ENCODE data around the gene EIF5A. TPM values are rescaled to one million over a fixed set of nuclear protein-coding genes. Genes with fewer than 3 reads are reported as not detected.

The EIF5A gene
- polyA plus RNA-seq, 3 donors = 465 to 511 (median 485) TPM

GRCh38 chr17:7357381-7357780 lies 50.0 kb downstream of the EIF5A start:
- intact Hi-C loops (cut with micrococcal nuclease) = loop anchor here in 1 of 2 donors (10.0 kb wide), 2 partner anchors 127 to 207 kb away; partner anchors contain the start of genes POLR2A, SENP3 and SLC35G6
- H3K4me3 Mint-ChIP-seq = no peak overlapping the region
- peaks cover 3 to 12% (median 4%) of the 10 kb centered on the region in 3 donors for H3K27me3 Mint-ChIP-seq (ENCODE audit: low read depth in 3 of 3)
- no peaks in the 10 kb centered on the region for H3K9me3 ChIP-seq (replicated peaks in 1 of 2; ENCODE audit: control insufficient read depth in 1 of 2, insufficient read depth in 1 of 2, low read length in 2 of 2)
- no peaks in the 10 kb centered on the region for H3K79me2 ChIP-seq (ENCODE audit: insufficient read depth, low read length)
- peaks cover 12 to 28% of the 10 kb centered on the region in 2 donors for H3K4me1 ChIP-seq (ENCODE audit: control insufficient read depth in 1 of 2, insufficient read depth in 2 of 2, low read length in 2 of 2)
- no peaks in the 10 kb centered on the region for H3K27me3 ChIP-seq (ENCODE audit: control insufficient read depth in 2 of 2, insufficient read depth in 2 of 2, low read length in 2 of 2)
- WGBS (ENCODE audit: insufficient coverage) = 58% methylated on average over 1 of the region's 2 CpGs
- H3K9me3 Mint-ChIP-seq = peaks cover 0 to 2% (median 0%) of the 10 kb centered on the region in 7 donors
- H3K27ac Mint-ChIP-seq = no peak overlapping the region
- DNase-seq = no peak
- peaks cover 6% of the 10 kb centered on the region for H4K20me1 ChIP-seq (ENCODE audit: insufficient read depth, low read length)
- H3K36me3 ChIP-seq (replicated peaks in 1 of 2; ENCODE audit: control insufficient read depth in 1 of 2, insufficient read depth in 2 of 2, low read length in 2 of 2) = no peaks in the 10 kb centered on the region
- no peak overlapping the region for H3K27ac ChIP-seq (ENCODE audit: low read depth in 1 of 2, low read length in 2 of 2)
- no peak overlapping the region for H2AFZ ChIP-seq (ENCODE audit: insufficient read depth, low read depth, low read length, poor library complexity, severe bottlenecking)
- H3K9ac ChIP-seq (ENCODE audit: insufficient read depth, low read length, poor library complexity, severe bottlenecking) = no peak overlapping the region
- H3K4me1 Mint-ChIP-seq = peaks cover 21% of the 10 kb centered on the region
- no peaks in the 10 kb centered on the region for H3K36me3 Mint-ChIP-seq
- TF ChIP-seq CTCF (IDR thresholded peaks at IDR 0.05) = no peak
- H3K4me2 ChIP-seq (replicated peaks; ENCODE audit: extremely low read depth, low read length, poor library complexity, severe bottlenecking) = no peak overlapping the region
- no peak overlapping the region for H3K4me3 ChIP-seq (replicated peaks in 1 of 3; ENCODE audit: low read depth in 2 of 3, low read length in 3 of 3)

- H3K4me1 ChIP-seq (ENCODE audit: control insufficient read depth in 1 of 2, insufficient read depth in 2 of 2, low read length in 2 of 2) = no peaks in the 10 kb centered on the region
- no peak for DNase-seq
- Mint-ChIP-seq H3K36me3 (no peaks in the 10 kb centered on the region), H3K4me1 (no peaks in the 10 kb centered on the region), H3K27me3 (ENCODE audit: low read depth in 3 of 3) (peaks cover 0 to 8% (median 3%) of the 10 kb centered on the region in 3 donors), H3K9me3 (no peaks in the 10 kb centered on the region), H3K4me3 (no peak overlapping the region), H3K27ac (no peak overlapping the region)
- H3K4me2 ChIP-seq (replicated peaks; ENCODE audit: extremely low read depth, low read length, poor library complexity, severe bottlenecking) = no peak overlapping the region
- H3K9me3 ChIP-seq (replicated peaks in 1 of 2; ENCODE audit: control insufficient read depth in 1 of 2, insufficient read depth in 1 of 2, low read length in 2 of 2) = no peaks in the 10 kb centered on the region
- no peak overlapping the region for H3K4me3 ChIP-seq (replicated peaks in 1 of 3; ENCODE audit: low read depth in 2 of 3, low read length in 3 of 3)
- WGBS (ENCODE audit: insufficient coverage) = 60% methylated on average over 3 of the region's 3 CpGs
- no peak for TF ChIP-seq CTCF (IDR thresholded peaks at IDR 0.05)
- no peaks in the 10 kb centered on the region for H3K36me3 ChIP-seq (replicated peaks in 1 of 2; ENCODE audit: control insufficient read depth in 1 of 2, insufficient read depth in 2 of 2, low read length in 2 of 2)
- no peaks in the 10 kb centered on the region for H3K79me2 ChIP-seq (ENCODE audit: insufficient read depth, low read length)
- H3K27ac ChIP-seq (ENCODE audit: low read depth in 1 of 2, low read length in 2 of 2) = no peak overlapping the region
- H2AFZ ChIP-seq (ENCODE audit: insufficient read depth, low read depth, low read length, poor library complexity, severe bottlenecking) = no peak overlapping the region
- no peaks in the 10 kb centered on the region for H4K20me1 ChIP-seq (ENCODE audit: insufficient read depth, low read length)
- no peak overlapping the region for H3K9ac ChIP-seq (ENCODE audit: insufficient read depth, low read length, poor library complexity, severe bottlenecking)
- H3K27me3 ChIP-seq (ENCODE audit: control insufficient read depth in 2 of 2, insufficient read depth in 2 of 2, low read length in 2 of 2) = no peaks in the 10 kb centered on the region
- intact Hi-C loops (cut with micrococcal nuclease) = no loop called here
Measured at GRCh38 chr17:7361906-7362305, 54.5 kb downstream of the EIF5A start.

Small RNA genes within 50 kb of the gene (small RNA-seq; reads per million reads assigned to genes)
- gene AC026954.2 (ENCODE audit: insufficient read length, low read depth) = not detected
- gene RF00019 (ENCODE audit: insufficient read length, low read depth) = not detected

Other genes with a start within 250 kb of the EIF5A start
- 10 to 100 TPM; 22.7 to 69.4 (median 61.9) TPM for gene CLEC10A, start 227.4 kb upstream of the EIF5A start, polyA plus RNA-seq
- gene ASGR2, start 192.8 kb upstream of the EIF5A start, polyA plus RNA-seq = 100 to 1,000 TPM in 1 of 3 donors, 10 to 100 TPM in 2; 53.3 to 148 (median 78.3) TPM
- 100 to 1,000 TPM in 2 of 3 donors, 10 to 100 TPM in 1; 82.0 to 126 (median 114) TPM for gene ASGR1, start 128.3 kb upstream of the EIF5A start, polyA plus RNA-seq
- 10 to 100 TPM in 1 of 3 donors, under 1 TPM in 2; 0.37 to 42.6 (median 0.39) TPM for gene DLG4, start 87.8 kb upstream of the EIF5A start, polyA plus RNA-seq
- 1,000 to 10,000 TPM in 1 of 3 donors, 100 to 1,000 TPM in 2; 152 to 1,231 (median 154) TPM for gene ACADVL, start 87.7 kb upstream of the EIF5A start, polyA plus RNA-seq
- 1 to 10 TPM; 6.7 to 7.8 (median 7.0) TPM for gene DVL2, start 73.1 kb upstream of the EIF5A start, polyA plus RNA-seq
- gene PHF23, start 68.2 kb upstream of the EIF5A start, polyA plus RNA-seq = 10 to 100 TPM; 12.0 to 18.0 (median 12.9) TPM
- gene GABARAP, start 65.2 kb upstream of the EIF5A start, polyA plus RNA-seq = 1,000 to 10,000 TPM; 1,029 to 2,937 (median 2,814) TPM
- 100 to 1,000 TPM in 1 of 3 donors, 10 to 100 TPM in 2; 29.5 to 198 (median 38.3) TPM for gene CTDNEP1, start 55.9 kb upstream of the EIF5A start, polyA plus RNA-seq
- gene ELP5, start 55.4 kb upstream of the EIF5A start, polyA plus RNA-seq = 10 to 100 TPM; 36.1 to 49.5 (median 44.1) TPM
- gene CLDN7, start 45.1 kb upstream of the EIF5A start, polyA plus RNA-seq = 10 to 100 TPM in 1 of 3 donors, 1 to 10 TPM in 1, under 1 TPM in 1; 0.49 to 13.4 (median 2.1) TPM
- not detected for gene SLC2A4, start 25.9 kb upstream of the EIF5A start, polyA plus RNA-seq
- not detected for gene YBX2, start 13.0 kb upstream of the EIF5A start, polyA plus RNA-seq
- gene GPS2, start 7.7 kb downstream of the EIF5A start, polyA plus RNA-seq = 100 to 1,000 TPM in 1 of 3 donors, 10 to 100 TPM in 2; 53.5 to 162 (median 59.6) TPM
- 10 to 100 TPM in 1 of 3 donors, under 1 TPM in 2; 0.35 to 42.6 (median 0.44) TPM for gene NEURL4, start 21.7 kb downstream of the EIF5A start, polyA plus RNA-seq
- gene ACAP1, start 28.9 kb downstream of the EIF5A start, polyA plus RNA-seq = 10 to 100 TPM; 32.1 to 68.5 (median 40.5) TPM
- 1 to 10 TPM; 3.4 to 5.6 (median 3.6) TPM for gene KCTD11, start 44.5 kb downstream of the EIF5A start, polyA plus RNA-seq
- not detected for gene TMEM95, start 47.5 kb downstream of the EIF5A start, polyA plus RNA-seq
- not detected for gene TNK1, start 73.5 kb downstream of the EIF5A start, polyA plus RNA-seq
- 10 to 100 TPM; 37.6 to 70.4 (median 45.7) TPM for gene PLSCR3, start 86.9 kb downstream of the EIF5A start, polyA plus RNA-seq
- 10 to 100 TPM; 39.2 to 81.4 (median 72.6) TPM for gene TMEM256, start 96.5 kb downstream of the EIF5A start, polyA plus RNA-seq
- gene NLGN2, start 100.2 kb downstream of the EIF5A start, polyA plus RNA-seq = under 1 TPM in 1 of 3 donors, not detected in 2; 0.55 TPM
- not detected for gene SPEM1, start 112.7 kb downstream of the EIF5A start, polyA plus RNA-seq
- not detected for gene SPEM2, start 118.0 kb downstream of the EIF5A start, polyA plus RNA-seq
- gene SPEM3, start 121.2 kb downstream of the EIF5A start, polyA plus RNA-seq = not detected
- gene TMEM102, start 127.8 kb downstream of the EIF5A start, polyA plus RNA-seq = 10 to 100 TPM in 1 of 3 donors, 1 to 10 TPM in 2; 5.1 to 11.3 (median 9.8) TPM
- gene FGF11, start 131.9 kb downstream of the EIF5A start, polyA plus RNA-seq = 1 to 10 TPM in 1 of 3 donors, not detected in 2; 2.2 TPM
- gene CHRNB1, start 137.4 kb downstream of the EIF5A start, polyA plus RNA-seq = 10 to 100 TPM in 2 of 3 donors, 1 to 10 TPM in 1; 9.3 to 15.7 (median 14.7) TPM
- 1 to 10 TPM; 3.4 to 8.1 (median 4.4) TPM for gene ZBTB4, start 172.0 kb downstream of the EIF5A start, polyA plus RNA-seq
- not detected for gene SLC35G6, start 173.8 kb downstream of the EIF5A start, polyA plus RNA-seq
- gene POLR2A, start 176.7 kb downstream of the EIF5A start, polyA plus RNA-seq = 10 to 100 TPM; 12.1 to 27.9 (median 25.4) TPM
- 10 to 100 TPM; 37.7 to 98.3 (median 50.2) TPM for gene TNFSF12, start 241.4 kb downstream of the EIF5A start, polyA plus RNA-seq

Data from CD14-positive monocyte (primary cell).